MV-4-11 (cell line): ENCODE results near the gene SMIM36.
A peak's percentile ranks its signal among the peaks of the same experiment; 100 is the strongest.
"Not testable (repeated sequence)": the region's sequence is repeated elsewhere in the genome, so short reads cannot be mapped to it uniquely, and the experiment has no call there.

Source experiments
- DNase-seq: peaks from one replicate; lab custom pipeline; 2025; lab: John Stamatoyannopoulos, UW

The SMIM36 gene

DNA sequence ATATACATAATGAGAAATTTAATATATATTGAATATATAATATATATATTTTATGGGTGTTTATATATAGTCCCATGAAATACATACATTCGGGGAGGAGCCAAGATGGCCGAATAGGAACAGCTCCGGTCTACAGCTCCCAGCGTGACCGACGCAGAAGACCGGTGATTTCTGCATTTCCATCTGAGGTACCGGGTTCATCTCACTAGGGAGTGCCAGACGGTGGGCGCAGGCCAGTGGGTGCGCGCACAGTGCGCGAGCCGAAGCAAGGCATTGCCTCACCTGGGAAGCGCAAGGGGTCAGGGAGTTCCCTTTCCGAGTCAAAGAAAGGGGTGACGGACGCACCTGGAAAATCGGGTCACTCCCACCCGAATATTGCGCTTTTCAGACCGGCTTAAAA, 9.6 kb downstream of the SMIM36 start:
- not testable (repeated sequence) for DNase-seq

DNA sequence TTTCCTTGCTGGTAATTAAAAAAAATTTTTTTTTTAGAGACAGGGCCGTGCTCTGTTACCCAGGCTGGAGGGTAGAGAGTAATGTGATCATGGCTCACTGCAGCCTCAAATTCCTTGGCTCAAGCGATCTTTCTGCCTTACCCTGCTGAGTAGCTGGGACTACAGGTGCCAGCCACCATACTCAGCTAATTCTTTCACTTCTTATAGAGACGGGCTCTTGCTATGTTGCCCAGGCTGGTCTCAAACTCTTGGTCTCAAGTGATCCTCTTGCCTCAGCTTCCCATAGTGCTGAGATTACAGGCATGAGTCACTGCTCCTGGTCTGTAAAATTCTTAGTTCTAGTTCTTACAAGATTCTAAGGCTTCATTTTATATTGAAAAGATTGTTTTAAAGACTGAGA, 11.1 kb downstream of the SMIM36 start:
- DNase-seq: no peak

DNA sequence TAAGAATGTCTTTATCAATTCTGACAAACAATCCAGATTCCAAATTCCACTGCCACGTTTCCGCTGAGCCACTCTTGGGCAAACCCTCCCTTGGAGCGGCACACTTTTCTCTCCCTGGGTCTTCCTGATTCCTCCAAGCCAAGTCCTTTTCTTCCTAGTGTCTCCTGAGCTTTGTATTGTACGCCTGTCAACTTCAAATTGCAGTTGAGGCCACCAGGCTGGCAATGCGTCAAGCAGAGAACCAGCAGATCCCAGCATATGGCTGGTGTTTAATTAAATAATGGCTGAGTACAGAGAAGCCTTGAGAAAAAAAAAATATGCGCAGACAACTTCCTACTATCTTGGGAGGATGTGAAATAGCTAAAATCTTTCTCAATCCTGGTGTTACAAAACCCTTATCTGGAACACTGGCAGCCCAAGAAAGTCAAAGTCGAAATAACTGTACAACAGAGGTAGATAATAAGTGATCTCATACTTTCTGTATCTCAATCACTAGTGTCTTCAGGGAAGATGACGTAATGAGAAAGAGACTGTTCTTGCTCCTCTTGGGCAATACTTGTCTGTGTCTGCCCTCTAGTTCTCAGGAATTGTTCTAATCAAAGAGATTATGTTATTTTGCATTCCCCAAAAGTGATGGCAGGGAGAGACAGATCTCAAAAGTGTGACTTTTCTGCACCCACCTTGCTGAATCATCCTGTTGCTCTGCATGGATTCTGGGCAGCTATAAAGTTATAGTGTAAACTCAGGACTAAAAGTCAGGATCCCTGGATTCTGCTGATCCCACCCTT, 15.0 kb downstream of the SMIM36 start:
- DNase-seq: peak; percentile 94

DNA sequence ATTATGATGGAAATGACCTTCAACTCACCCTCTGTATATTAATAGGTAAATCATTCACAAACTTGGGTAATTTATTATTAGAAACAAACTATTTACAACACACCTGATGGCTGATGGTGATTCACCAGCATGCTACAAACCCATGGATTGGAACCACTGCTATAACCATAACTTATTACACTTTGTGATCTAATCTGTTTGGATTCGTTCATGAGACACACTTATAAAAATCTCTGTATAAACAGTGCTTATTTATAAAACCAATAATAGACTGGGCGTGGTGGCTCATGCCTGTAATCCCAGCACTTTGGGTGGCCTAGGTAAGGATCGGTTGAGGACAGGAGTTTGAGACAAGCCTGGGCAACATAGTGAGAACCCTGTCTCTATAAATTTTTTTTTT, 16.0 kb downstream of the SMIM36 start:
- DNase-seq: no peak

DNA sequence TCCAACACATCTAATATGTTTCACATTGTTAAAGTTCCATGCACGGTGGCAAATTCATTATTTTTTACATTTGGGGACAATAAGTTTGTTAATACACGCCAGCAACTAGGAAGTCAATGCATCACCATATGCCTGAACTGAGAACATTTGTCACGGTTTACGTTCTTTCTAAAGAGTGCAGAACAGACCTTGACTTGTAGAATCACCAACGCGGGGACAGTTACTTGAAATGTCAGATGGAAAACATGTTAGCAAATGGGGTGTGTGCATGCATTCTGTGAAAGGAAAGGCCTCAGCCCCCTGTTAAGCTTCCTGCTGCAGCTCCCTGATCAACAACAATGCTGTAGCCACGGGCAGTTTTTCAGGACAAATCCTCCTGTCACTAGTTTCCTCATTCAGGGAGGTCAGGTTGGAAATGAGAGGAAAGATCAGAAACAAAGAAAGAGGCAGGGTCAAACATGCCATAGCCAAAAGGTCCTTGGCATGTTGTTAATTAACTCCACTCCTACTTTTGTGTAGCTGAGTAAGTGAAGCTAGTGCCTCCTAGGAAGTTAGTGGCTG, 18.4 kb downstream of the SMIM36 start:
- no peak for DNase-seq

DNA sequence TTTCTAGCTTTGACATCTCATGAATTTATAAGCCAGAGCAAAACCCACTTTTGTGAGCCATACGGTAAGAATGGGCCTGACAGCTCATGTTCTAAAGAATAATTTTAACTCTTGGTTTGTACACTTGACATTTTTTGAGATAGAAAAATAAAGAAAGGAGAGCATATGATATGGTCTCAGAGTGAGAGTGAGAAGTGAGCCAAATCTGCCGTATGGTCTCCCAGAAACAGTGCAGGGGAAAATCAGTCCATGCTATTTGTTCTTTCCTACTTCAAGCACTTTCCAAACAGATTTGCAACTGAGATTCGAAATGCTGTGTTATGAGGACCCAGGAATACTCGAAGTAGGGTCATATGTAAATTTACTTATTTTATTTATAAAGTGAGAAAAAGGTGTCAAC, 20.9 kb downstream of the SMIM36 start:
- no peak for DNase-seq

DNA sequence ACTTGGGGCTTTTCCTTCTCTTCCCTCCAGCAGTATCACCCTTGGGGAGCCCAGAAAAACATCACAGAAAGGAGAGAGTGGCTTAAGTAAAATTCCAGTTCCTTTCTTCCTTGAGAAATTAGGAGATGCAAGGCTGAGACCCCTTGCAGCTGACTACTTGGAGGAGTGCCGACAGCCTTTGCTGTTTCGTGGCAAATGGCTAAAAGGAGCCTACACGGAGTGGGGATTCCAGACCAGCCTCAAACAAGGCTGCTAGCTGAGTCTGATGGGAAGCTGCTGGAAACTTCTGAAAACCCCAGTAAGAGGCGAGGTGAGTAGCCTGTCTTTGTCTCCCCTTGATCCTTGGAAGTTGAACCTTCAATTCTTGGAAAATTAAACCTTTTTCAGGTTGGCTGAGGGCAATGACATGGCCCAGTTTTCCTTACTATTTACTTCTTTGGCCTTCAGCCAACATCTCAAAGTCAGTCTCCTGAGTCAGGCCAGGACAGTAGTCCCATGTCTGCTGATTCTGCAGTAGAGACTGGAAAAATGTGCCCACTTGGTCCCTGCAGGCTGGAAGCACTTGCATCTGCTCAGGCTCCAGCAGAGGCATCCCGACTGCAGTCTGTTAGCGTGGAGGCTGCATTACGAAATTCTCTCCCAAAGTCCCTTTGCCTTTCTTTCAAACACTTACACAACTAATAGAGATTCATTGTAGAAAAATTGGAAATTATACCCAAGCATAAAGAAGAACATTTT, 23.4 kb downstream of the SMIM36 start:
- DNase-seq: no peak

DNA sequence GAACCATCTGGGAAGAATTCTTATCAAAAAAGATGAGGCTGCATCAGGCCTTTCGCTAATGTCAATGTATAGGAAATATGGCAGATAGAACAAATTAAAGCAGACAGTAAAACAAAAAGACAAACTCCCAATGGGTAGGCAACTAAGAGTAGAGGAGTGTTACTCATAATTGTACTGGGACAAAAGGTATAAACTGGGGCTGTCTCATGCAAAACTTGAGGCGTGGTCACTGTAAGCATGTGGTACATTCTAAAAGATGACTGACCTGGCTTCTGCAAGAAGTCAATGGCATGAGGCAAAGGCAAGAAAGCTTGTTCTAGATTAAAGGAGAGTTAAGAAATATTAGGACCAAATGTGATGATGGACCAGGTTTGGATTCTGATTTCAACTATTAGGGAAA, 26.7 kb downstream of the SMIM36 start:
- DNase-seq: no peak

DNA sequence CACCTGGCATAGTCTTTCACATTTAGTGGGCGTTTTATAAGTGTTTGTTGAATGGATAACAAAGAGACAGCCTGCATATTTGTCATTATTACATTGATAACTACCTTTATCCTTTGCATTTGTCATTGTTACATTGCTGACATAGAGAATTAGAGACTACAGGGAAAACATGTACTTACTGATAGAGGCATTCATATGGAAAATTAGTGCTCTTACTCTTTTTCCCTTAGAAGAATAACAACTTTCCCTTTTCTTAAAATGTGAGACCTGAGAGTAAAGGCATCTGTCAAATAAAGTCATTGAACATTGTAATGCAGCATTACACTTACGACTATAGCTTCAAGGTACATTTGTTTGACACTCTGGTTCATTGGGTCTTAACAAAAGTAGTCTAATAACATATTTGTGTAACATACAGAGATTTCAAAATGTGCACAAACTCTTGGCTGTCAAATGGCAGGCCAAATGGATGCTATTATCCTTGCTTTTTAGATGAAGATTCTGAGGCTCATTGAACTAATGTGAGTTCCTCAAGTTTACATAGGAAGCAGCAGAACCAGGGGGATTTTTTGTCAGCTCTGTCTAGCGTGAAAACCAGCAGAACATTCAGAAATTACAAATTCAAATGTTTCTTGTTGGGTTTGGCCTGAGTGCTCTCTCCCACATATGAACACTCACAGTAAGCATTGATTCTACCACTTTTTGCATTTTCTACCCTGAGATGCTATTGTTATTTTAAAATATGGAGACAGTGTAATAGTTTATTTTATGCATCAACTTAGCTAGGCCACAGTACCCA, 28.5 kb downstream of the SMIM36 start:
- DNase-seq: no peak

DNA sequence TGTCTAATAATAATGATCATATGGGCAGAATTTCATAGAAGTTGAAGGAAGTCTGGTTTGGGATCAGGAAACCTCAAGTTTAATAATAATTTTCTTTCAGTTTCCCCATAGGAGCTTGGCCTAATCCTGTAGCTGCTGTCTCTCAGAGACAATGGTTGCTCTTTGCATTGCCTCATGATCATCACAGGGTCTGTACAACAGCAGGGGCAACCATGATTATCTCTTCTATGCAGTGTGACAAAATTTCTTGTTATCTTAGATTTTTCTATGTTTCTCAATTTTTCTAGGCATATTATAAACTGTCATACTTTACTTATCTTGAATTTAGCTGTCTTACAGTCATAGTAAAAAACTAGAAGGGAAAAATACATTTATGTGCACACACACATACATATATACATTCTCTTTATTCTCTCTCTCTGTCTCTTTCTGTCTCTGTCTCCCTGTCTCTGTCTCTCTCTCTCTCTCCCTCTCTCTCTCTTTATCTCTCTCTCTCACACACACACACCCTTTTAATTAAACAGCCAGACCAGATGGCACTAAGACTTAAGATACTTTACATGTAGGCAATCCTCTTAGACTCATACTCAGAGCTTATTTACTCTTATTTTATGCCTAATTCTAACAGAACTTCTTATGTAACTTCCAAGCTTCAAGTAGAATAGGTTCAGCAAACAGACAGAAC, 30.5 kb downstream of the SMIM36 start:
- no peak for DNase-seq

DNA sequence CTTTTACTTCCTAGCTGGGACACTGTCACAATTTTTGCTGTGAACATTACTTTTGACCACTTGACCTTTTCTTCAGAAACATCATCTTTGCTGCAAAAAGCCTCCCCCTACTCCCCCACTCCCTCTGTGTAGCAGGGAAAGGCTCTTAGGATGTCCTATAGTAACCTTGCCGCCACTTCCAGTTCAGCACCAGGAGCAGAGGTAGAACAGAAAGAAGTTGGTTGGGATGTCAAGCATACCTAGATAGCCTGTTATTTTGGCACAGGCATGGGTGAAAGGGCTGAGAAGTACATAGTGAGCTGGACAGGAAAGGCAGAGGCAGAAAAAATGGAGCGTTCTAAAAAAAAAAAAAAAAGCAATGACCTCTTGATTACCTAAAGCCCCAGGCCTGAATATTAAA, 31.3 kb downstream of the SMIM36 start:
- no peak for DNase-seq

DNA sequence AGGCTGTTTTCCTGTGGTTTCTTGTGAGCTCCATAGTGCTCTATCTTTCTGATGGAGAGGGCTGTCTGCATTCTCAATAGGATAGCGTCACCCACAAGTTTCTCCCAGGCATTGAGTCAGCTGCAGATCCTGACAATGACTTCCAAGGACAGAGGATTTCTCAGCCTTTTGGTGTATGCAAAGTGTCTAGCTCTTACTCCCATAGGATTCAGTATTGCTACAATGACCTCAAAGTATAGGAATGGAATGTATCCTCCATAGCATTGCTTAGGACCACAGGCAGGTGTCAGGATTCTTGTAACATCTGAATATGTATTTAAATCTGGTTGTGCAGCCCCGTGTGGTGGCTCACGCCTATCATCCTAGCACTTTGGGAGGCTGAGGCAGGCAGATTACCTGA, 32.3 kb downstream of the SMIM36 start:
- DNase-seq: no peak

DNA sequence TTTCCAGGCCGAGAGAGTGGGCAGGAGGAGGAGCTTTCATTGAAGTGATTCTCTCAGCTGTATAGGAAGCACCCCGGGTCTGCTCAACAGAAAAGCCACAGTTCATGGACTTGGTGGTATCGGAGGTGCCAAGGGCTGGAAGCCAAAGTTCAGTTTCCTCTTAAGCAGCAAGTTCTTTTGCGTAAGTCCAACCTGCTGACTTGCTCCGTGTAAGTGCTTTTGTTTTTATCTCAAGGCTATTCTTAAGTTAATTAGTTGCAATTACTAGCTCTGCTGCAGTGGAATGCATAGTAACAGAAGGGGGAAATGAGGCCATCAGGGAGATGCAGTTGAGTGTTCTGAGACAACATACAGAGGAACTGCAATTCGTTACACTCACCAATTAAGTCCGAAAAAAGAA, 44.6 kb downstream of the SMIM36 start:
- DNase-seq: no peak

DNA sequence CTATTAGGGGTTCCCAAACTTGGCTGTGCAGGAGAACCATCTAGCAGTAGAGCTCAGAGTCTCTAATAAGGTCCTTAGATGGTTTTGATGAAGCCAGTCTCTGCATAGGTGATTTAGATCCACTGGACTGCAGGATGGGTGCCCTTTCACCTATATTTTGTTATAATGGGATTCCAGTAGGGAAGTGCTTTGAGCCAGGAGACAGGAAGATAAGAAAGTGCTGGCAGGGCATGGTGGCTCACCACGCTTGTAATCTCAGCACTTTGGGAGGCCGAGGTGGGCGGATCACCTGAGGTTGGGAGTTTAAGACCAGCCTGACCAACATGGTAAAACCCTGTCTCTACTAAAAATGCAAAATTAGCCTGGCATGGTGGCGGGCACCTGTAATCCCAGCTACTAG, 45.5 kb downstream of the SMIM36 start:
- DNase-seq: not testable (repeated sequence)

DNA sequence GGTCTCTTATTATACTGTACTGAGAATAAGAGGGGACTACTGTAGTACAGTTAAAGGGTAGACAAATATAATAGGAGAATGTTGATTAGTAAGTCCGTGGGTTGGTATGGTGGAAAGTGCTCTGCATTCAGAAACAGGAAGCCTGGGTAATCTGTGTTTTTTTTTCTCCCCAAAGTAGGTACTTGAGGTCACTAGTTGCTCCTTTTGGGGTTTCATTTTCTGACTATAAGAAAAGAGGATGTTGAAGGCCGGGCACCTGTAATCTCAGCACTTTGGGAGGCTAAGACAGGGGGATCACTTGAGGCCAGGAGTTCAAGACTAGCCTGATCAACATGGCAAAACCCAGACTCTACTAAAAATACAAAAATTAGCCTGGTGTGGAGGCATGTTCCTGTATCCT, 47.7 kb downstream of the SMIM36 start:
- DNase-seq: peak; percentile 34

DNA sequence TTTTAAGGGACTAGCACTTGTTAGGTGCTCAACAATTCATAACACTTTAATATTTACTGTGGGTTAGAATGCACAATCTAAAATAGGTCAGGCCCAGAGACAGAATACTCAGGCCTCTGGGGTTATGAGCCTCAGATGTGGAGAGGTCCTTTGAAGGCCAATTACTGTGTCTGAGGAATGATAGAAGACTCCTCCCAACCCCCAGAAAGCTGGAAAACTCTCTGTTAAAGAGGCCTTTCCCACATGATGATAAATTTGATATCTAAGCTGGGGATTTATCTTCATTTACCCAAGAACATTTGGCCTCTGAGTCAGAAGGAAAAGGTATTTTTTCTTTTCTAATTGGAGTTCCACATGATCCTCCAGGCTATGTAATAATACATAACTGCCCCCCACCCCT, 48.5 kb downstream of the SMIM36 start:
- DNase-seq: no peak

DNA sequence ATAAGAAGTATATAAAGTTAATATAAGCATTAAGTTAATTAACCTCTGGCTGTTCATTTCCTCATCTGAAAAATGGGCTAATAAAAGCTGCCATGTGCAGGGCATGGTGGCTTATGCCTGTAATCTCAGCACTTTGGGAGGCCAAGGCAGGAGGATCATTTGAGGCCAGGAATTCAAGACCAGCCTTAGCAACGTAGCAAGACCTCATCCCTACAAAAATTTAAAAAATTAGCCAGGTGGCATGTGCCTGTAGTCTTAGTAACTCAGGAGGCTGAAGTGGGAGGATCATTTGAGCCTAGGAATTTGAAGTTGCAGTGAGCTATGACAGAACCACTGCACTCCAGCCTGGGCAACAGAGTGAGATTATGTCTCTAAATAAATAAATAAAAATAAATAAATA, 49.0 kb downstream of the SMIM36 start:
- no peak for DNase-seq

DNA sequence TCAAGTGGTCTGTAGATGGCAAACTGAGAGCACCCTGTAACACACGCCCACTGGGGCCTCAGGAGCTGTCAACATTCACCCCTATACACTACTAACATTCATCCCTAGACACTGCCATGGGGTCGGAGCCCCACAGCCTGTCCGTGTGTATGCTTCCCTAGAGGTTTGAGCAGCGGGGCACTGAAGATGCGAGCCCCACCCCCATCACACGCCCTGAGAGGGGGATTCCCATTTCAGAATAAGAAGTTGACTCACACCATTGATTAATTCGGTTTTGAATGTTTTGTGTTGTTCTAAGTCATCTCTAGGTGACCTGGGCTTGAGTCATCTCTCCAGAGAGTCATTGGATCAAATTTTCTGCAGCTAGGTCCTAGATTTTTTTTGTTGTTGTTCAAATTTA, 52.3 kb downstream of the SMIM36 start:
- DNase-seq: no peak

DNA sequence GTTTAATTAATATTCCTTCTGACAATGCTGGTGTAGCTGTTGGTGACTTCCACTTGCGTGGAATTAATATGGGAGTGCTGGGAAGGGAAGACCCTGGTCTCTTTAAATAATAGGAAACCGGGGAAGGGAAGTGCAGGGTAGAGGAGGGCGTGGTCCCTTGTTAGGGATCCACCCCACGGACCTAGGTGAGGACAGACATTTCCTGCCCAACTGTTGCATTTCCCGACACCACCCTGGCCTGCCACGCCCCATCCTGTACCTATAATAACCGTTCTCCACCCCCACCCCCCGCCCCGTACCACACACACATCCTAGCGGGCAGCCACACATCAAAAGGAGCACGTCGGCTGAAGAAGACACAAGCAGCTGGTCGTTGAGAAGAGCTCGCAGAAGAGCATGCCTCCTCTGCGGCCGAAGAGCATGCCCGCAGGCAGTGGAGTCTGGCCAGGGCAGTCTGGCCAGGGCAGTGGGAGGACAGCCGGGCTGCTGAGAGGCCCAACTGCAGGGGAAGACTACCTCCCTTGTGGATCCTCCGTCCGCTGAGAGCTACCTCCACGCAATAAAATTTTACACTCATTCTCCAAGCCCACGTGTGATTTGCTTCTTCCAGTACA, 52.9 kb downstream of the SMIM36 start:
- no peak for DNase-seq

DNA sequence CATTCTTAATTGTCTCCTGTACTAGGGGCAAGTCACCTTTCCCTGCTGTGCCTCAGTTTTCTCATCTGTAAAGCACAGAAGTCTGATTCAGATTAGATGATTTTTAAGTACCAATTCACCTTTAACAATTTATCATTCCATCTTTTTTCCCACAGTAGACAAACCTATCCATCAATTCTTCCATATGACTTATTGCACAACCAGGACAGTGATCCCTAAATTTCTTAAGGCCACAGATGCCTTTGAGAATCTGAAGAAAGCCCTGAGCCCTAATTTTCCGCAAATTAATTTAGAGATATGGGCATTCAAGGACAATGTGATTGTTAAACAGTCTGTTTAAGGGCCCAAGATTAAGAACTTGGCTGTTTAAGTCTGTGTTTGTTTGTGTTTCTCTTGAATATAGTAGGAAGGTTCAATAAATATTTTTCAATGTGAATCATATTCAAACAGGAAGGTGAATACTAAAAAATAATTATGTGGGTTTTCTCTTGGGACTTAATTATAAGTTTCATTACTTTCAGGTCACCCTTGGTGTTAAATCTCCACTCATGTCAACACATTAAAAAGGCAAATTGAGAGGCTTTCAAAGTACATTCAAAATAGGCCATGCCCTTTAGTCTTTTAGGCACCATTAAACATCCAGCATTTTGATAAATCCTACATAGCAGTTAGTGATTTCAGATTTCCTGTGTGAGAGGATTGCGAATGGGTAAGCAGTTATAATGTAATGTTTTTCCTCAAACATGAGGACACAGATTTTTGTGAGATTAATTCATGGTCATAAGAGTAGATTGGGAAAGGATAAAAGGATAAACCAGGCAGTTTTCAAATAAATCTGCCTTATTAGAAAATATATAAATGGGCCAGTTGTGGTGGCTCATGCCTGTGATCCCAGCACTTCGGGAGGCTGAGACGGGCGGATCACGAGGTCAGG, 54.7 kb downstream of the SMIM36 start:
- no peak for DNase-seq
